ENCODE measurements around the gene RNF44.

DNA sequence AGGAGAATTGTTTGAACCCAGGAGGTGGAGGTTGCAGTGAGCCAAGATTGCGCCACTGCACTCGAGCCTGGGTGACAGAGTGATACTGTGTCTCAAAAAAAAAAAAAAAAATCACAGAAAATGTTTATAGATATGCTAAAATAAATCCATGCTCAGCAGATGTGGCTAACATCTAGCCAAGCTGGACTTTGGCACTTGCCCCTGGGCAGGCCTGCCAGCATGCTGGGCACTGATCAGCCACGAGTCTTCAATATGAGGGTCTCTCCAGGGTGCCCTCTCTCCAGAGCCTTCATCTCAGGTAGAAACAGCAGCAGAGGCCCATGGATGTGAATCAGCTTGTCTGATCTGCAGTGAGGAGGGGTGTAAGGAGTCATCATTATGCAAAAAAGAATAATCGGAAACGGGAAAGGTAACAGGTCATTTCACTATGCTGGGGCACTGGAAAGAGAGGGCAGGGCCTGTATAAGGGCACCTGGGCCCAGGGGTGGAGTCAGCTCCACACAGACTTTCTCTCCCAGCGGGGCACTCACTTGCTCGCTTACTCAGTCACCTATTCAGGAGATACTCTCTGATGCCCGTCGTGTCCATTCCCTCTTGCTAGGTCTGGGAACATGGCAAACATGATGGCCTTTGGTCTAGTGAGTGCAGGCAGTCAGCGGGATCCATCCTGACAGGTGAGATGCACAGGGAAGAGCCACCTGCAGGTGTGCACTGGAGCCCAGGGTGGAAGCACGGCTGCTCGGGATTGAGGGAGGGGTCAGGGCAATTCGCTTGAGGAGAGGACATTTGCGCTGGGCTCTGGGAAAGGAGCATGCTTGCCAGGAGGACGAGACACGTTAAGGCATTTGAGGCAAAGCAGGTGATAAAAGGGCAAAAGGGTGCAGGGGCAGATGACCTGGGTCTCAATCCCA lies 17.1 kb downstream of the RNF44 start:
- TF ChIP-seq, protein P1, sequence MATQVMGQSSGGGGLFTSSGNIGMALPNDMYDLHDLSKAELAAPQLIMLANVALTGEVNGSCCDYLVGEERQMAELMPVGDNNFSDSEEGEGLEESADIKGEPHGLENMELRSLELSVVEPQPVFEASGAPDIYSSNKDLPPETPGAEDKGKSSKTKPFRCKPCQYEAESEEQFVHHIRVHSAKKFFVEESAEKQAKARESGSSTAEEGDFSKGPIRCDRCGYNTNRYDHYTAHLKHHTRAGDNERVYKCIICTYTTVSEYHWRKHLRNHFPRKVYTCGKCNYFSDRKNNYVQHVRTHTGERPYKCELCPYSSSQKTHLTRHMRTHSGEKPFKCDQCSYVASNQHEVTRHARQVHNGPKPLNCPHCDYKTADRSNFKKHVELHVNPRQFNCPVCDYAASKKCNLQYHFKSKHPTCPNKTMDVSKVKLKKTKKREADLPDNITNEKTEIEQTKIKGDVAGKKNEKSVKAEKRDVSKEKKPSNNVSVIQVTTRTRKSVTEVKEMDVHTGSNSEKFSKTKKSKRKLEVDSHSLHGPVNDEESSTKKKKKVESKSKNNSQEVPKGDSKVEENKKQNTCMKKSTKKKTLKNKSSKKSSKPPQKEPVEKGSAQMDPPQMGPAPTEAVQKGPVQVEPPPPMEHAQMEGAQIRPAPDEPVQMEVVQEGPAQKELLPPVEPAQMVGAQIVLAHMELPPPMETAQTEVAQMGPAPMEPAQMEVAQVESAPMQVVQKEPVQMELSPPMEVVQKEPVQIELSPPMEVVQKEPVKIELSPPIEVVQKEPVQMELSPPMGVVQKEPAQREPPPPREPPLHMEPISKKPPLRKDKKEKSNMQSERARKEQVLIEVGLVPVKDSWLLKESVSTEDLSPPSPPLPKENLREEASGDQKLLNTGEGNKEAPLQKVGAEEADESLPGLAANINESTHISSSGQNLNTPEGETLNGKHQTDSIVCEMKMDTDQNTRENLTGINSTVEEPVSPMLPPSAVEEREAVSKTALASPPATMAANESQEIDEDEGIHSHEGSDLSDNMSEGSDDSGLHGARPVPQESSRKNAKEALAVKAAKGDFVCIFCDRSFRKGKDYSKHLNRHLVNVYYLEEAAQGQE (IDR thresholded peaks at IDR 0.05; ENCODE audit: insufficient read depth in 1 of 2, low read depth in 2 of 2, low read length in 1 of 2): no peak
- TF ChIP-seq, protein P2, sequence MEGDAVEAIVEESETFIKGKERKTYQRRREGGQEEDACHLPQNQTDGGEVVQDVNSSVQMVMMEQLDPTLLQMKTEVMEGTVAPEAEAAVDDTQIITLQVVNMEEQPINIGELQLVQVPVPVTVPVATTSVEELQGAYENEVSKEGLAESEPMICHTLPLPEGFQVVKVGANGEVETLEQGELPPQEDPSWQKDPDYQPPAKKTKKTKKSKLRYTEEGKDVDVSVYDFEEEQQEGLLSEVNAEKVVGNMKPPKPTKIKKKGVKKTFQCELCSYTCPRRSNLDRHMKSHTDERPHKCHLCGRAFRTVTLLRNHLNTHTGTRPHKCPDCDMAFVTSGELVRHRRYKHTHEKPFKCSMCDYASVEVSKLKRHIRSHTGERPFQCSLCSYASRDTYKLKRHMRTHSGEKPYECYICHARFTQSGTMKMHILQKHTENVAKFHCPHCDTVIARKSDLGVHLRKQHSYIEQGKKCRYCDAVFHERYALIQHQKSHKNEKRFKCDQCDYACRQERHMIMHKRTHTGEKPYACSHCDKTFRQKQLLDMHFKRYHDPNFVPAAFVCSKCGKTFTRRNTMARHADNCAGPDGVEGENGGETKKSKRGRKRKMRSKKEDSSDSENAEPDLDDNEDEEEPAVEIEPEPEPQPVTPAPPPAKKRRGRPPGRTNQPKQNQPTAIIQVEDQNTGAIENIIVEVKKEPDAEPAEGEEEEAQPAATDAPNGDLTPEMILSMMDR (IDR thresholded peaks at IDR 0.05): no peak
